ENCODE data around the gene APOL5.

DNA sequence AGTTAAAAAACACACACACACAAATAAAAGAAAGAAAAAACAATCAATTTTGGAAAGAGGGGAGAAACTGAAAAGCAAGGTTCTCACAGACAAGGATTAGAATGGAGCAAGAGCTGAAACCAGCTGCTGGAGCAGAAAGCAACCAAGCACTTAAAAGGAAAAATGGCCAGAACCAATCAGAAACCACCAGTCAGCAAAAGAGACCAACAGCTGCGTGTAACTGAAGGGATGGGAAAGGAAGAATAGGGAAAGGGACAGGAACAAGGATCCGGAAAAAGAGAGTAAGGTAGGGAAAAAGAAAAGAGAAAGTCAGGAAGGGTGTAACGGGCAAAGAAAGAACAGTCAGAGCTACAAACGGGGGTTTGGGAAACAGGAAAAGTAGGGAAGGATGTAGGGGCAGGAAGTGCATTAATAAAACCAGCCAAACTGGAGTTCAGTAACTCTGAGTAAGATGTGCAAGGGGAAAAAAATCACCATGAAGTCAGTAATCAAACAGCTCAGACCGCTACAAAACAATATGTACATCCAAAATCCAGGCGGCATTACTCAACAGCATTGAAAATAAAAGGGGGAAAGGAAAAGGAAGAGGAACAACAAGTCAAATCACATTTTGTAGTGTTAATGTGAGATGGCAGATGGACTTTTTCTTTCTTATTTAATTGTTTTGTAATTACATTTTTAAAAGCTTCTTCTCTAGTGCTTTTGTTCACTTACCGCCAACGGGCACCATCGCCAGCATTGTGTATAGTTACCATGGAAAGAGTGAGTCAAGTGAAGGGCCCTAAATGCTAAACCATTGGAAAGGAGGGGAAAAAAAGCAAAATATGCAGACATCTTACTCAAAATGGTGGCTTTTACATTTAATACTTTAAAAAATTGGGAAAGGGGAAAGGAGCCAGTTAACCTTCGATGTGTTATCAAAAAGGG is 49.2 kb downstream of the APOL5 start:
- no peak for TF ChIP-seq CTCF (IDR thresholded peaks at IDR 0.05)
- peak in 1 of 2 donors; percentile 15 for TF ChIP-seq POLR2AphosphoS5 (IDR thresholded peaks at IDR 0.05)
- no peak for TF ChIP-seq POLR2A (IDR thresholded peaks at IDR 0.05; ENCODE audit: low read depth)

Measured in esophagus muscularis mucosa (tissue), 3 donors.